ENCODE data around the gene PNMA8C. TPM values are rescaled to one million over a fixed set of nuclear protein-coding genes. Genes with fewer than 3 reads are reported as not detected.

PNMA8C gene
- total RNA-seq, 1 donor from 2014 or later: 0.98 TPM

DNA sequence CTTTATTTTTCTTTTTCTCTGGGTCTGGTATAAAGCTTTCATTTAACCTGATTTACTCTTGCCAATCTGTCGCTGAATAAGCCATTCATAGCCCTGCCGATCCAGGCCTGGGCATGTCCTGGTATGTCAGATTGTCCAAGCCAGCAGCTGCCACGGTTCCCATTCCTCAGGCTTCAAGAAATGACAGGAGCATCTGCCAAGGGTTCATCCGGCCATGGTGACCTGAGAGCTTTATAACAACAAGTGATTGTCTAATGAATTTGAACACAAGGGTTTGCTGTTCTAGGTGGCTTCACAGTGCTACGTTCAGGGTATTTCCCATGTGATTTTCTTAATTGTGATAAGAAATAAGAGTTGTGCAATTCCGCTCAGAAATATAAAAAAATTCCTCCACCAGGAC lies 22.6 kb upstream of the PNMA8C start:
- no peaks in the 10 kb centered on the region for H3K36me3 ChIP-seq (ENCODE audit: insufficient read depth, low read length)
- no peak overlapping the region for H2AFZ ChIP-seq (ENCODE audit: low read depth, low read length)
- H3K27ac ChIP-seq (ENCODE audit: low read depth, low read length): no peak overlapping the region
- H3K4me3 ChIP-seq (ENCODE audit: insufficient read depth, low read depth, low read length): no peak overlapping the region
- Mint-ChIP-seq H3K9me3 (ENCODE audit: unreplicated experiment) (peaks cover 8% of the 10 kb centered on the region), H3K27me3 (ENCODE audit: low read depth, unreplicated experiment) (no peaks in the 10 kb centered on the region), H3K4me3 (ENCODE audit: unreplicated experiment) (no peak overlapping the region), H3K27ac (ENCODE audit: unreplicated experiment) (no peak overlapping the region), H3K4me1 (ENCODE audit: low read depth, unreplicated experiment) (peaks cover 3% of the 10 kb centered on the region), H3K36me3 (ENCODE audit: low read depth, unreplicated experiment) (no peaks in the 10 kb centered on the region)
- TF ChIP-seq EZH2 (IDR thresholded peaks at IDR 0.05; ENCODE audit: insufficient read depth, low read length): no peak
- TF ChIP-seq, protein P1, sequence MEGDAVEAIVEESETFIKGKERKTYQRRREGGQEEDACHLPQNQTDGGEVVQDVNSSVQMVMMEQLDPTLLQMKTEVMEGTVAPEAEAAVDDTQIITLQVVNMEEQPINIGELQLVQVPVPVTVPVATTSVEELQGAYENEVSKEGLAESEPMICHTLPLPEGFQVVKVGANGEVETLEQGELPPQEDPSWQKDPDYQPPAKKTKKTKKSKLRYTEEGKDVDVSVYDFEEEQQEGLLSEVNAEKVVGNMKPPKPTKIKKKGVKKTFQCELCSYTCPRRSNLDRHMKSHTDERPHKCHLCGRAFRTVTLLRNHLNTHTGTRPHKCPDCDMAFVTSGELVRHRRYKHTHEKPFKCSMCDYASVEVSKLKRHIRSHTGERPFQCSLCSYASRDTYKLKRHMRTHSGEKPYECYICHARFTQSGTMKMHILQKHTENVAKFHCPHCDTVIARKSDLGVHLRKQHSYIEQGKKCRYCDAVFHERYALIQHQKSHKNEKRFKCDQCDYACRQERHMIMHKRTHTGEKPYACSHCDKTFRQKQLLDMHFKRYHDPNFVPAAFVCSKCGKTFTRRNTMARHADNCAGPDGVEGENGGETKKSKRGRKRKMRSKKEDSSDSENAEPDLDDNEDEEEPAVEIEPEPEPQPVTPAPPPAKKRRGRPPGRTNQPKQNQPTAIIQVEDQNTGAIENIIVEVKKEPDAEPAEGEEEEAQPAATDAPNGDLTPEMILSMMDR (IDR thresholded peaks at IDR 0.05; ENCODE audit: insufficient read depth, low read depth, low read length): no peak
- no peak for DNase-seq (ENCODE audit: low read depth)
- no peak overlapping the region for H3K9ac ChIP-seq (ENCODE audit: low read length)
- H3K9me3 ChIP-seq (ENCODE audit: insufficient read depth, low read depth, low read length): no peaks in the 10 kb centered on the region
- no peaks in the 10 kb centered on the region for H4K20me1 ChIP-seq (ENCODE audit: insufficient read depth, low read length)
- H3K79me2 ChIP-seq (ENCODE audit: insufficient read depth, low read length): no peaks in the 10 kb centered on the region
- no peak for FAIRE-seq
- no peak overlapping the region for H3K4me2 ChIP-seq (ENCODE audit: low read length)
- peaks cover 9% of the 10 kb centered on the region for H3K27me3 ChIP-seq (ENCODE audit: insufficient read depth, low read length)
- H3K4me1 ChIP-seq (ENCODE audit: insufficient read depth, low read length): no peaks in the 10 kb centered on the region

DNA sequence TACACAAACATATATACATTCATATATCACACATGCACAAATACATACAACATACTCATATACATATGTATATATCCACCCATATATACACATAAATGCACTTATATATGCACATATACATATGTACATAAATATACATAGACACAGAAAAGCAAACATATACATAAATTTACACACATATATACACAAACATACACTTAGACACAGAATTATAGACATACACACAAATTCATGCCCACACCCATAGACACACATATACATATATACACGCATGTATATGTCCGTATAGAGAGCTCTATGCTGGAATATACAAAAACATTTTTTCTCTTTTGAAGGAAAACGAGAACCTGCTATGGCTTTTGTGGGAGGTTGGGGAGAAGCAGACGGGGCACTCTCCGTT lies 22.0 kb upstream of the PNMA8C start:
- DNase-seq (ENCODE audit: low read depth) (no peak), FAIRE-seq (no peak)
- no peaks in the 10 kb centered on the region for H3K9me3 ChIP-seq (ENCODE audit: insufficient read depth, low read depth, low read length)
- no peak overlapping the region for H3K27ac ChIP-seq (ENCODE audit: low read depth, low read length)
- peaks cover 3% of the 10 kb centered on the region for H3K4me1 Mint-ChIP-seq (ENCODE audit: low read depth, unreplicated experiment)
- no peaks in the 10 kb centered on the region for H3K79me2 ChIP-seq (ENCODE audit: insufficient read depth, low read length)
- H3K4me3 ChIP-seq (ENCODE audit: insufficient read depth, low read depth, low read length): no peak overlapping the region
- H3K4me3 Mint-ChIP-seq (ENCODE audit: unreplicated experiment): no peak overlapping the region
- no peak overlapping the region for H2AFZ ChIP-seq (ENCODE audit: low read depth, low read length)
- no peaks in the 10 kb centered on the region for H4K20me1 ChIP-seq (ENCODE audit: insufficient read depth, low read length)
- TF ChIP-seq EZH2 (IDR thresholded peaks at IDR 0.05; ENCODE audit: insufficient read depth, low read length): no peak
- TF ChIP-seq, protein P1 (IDR thresholded peaks at IDR 0.05; ENCODE audit: insufficient read depth, low read depth, low read length): no peak
- H3K36me3 ChIP-seq (ENCODE audit: insufficient read depth, low read length): no peaks in the 10 kb centered on the region
- peaks cover 8% of the 10 kb centered on the region for H3K9me3 Mint-ChIP-seq (ENCODE audit: unreplicated experiment)
- H3K4me2 ChIP-seq (ENCODE audit: low read length): no peak overlapping the region
- H3K36me3 Mint-ChIP-seq (ENCODE audit: low read depth, unreplicated experiment): no peaks in the 10 kb centered on the region
- no peaks in the 10 kb centered on the region for H3K27me3 Mint-ChIP-seq (ENCODE audit: low read depth, unreplicated experiment)
- no peak overlapping the region for H3K9ac ChIP-seq (ENCODE audit: low read length)
- H3K27ac Mint-ChIP-seq (ENCODE audit: unreplicated experiment): no peak overlapping the region
- peaks cover 9% of the 10 kb centered on the region for H3K27me3 ChIP-seq (ENCODE audit: insufficient read depth, low read length)
- no peaks in the 10 kb centered on the region for H3K4me1 ChIP-seq (ENCODE audit: insufficient read depth, low read length)

DNA sequence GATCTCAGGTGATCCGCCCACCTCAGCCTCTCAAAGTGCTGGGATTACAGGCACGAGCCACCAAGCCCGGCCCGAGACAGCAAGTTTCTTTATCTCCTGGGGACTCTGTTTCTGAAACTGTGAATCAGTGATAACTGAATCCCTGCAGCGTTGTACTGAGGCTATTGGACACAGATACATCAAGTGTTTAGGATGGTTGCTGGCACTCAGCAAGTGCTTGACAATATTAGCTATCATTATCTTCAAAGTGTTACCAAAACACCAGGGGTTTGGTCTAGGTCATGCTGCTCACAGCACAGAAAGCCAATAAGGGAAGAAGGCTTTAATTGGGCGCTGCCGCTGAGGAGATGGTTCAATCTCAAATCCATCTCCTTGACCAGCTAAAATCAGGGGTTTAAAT lies 20.5 kb upstream of the PNMA8C start:
- H3K27ac Mint-ChIP-seq (ENCODE audit: unreplicated experiment): no peak overlapping the region
- Histone ChIP-seq H2AFZ (ENCODE audit: low read depth, low read length) (no peak overlapping the region), H3K36me3 (ENCODE audit: insufficient read depth, low read length) (no peaks in the 10 kb centered on the region), H3K79me2 (ENCODE audit: insufficient read depth, low read length) (no peaks in the 10 kb centered on the region), H3K9ac (ENCODE audit: low read length) (no peak overlapping the region), H3K27me3 (ENCODE audit: insufficient read depth, low read length) (peaks cover 9% of the 10 kb centered on the region), H4K20me1 (ENCODE audit: insufficient read depth, low read length) (no peaks in the 10 kb centered on the region), H3K4me1 (ENCODE audit: insufficient read depth, low read length) (no peaks in the 10 kb centered on the region), H3K27ac (ENCODE audit: low read depth, low read length) (no peak overlapping the region), H3K9me3 (ENCODE audit: insufficient read depth, low read depth, low read length) (no peaks in the 10 kb centered on the region), H3K4me3 (ENCODE audit: insufficient read depth, low read depth, low read length) (no peak overlapping the region), H3K4me2 (ENCODE audit: low read length) (no peak overlapping the region)
- H3K4me1 Mint-ChIP-seq (ENCODE audit: low read depth, unreplicated experiment): peaks cover 3% of the 10 kb centered on the region
- FAIRE-seq (no peak), DNase-seq (ENCODE audit: low read depth) (no peak)
- no peaks in the 10 kb centered on the region for H3K27me3 Mint-ChIP-seq (ENCODE audit: low read depth, unreplicated experiment)
- H3K9me3 Mint-ChIP-seq (ENCODE audit: unreplicated experiment): peaks cover 8% of the 10 kb centered on the region
- no peaks in the 10 kb centered on the region for H3K36me3 Mint-ChIP-seq (ENCODE audit: low read depth, unreplicated experiment)
- H3K4me3 Mint-ChIP-seq (ENCODE audit: unreplicated experiment): no peak overlapping the region
- no peak for TF ChIP-seq EZH2 (IDR thresholded peaks at IDR 0.05; ENCODE audit: insufficient read depth, low read length)
- TF ChIP-seq, protein P1 (IDR thresholded peaks at IDR 0.05; ENCODE audit: insufficient read depth, low read depth, low read length): no peak

All from astrocyte (in vitro differentiated cells and primary cell).